ENCODE measurements around the gene GAGE12J.
"Not testable (repeated sequence)": the region's sequence is repeated elsewhere in the genome, so short reads cannot be mapped to it uniquely, and the experiment has no call there.

GAGE12J gene

GRCh38 chrX:49321737-49322136 is at the start of gene GAGE12J:
Gene GAGE12J (plus strand): TSS chrX:49322037. CDS start chrX:49323194, 1,157 bp downstream.
- FAIRE-seq; DNase-seq (ENCODE audit: low spot score): not testable (repeated sequence)

GRCh38 chrX:49272421-49272820 is 49.4 kb upstream of the GAGE12J start:
- DNase-seq (ENCODE audit: low spot score) (no peak), FAIRE-seq (no peak)

- no peak for FAIRE-seq
Observed at GRCh38 chrX:49273181-49273727, 48.6 kb upstream of the GAGE12J start.

GRCh38 chrX:49276207-49276606 is 45.6 kb upstream of the GAGE12J start:
- FAIRE-seq (no peak), DNase-seq (ENCODE audit: low spot score) (no peak)

More at GRCh38 chrX:49273181-49273727, 48.6 kb upstream of the GAGE12J start:
- no peak for DNase-seq (ENCODE audit: low spot score)

- no peak for DNase-seq (ENCODE audit: low spot score)
- no peak for FAIRE-seq
Observed at GRCh38 chrX:49276671-49277534, 44.9 kb upstream of the GAGE12J start.

- FAIRE-seq (no peak), DNase-seq (ENCODE audit: low spot score) (no peak)
Observed at GRCh38 chrX:49277535-49277830, 44.4 kb upstream of the GAGE12J start.

GRCh38 chrX:49278081-49278480 is 43.8 kb upstream of the GAGE12J start:
- FAIRE-seq, result no peak
- no peak for DNase-seq (ENCODE audit: low spot score)

GRCh38 chrX:49282647-49283011 is 39.2 kb upstream of the GAGE12J start:
- FAIRE-seq (no peak), DNase-seq (ENCODE audit: low spot score) (peak; percentile 39)

GRCh38 chrX:49284212-49284611 is 37.6 kb upstream of the GAGE12J start:
- no peak for DNase-seq (ENCODE audit: low spot score)
- no peak for FAIRE-seq

- FAIRE-seq (no peak), DNase-seq (ENCODE audit: low spot score) (no peak)
Observed at GRCh38 chrX:49286136-49286535, 35.7 kb upstream of the GAGE12J start.

GRCh38 chrX:49286581-49286980 is 35.3 kb upstream of the GAGE12J start:
- FAIRE-seq (no peak), DNase-seq (ENCODE audit: low spot score) (no peak)

GRCh38 chrX:49287665-49288064 is 34.2 kb upstream of the GAGE12J start:
- FAIRE-seq, result no peak
- no peak for DNase-seq (ENCODE audit: low spot score)

- FAIRE-seq (no peak), DNase-seq (ENCODE audit: low spot score) (no peak)
Observed at GRCh38 chrX:49290215-49290614, 31.6 kb upstream of the GAGE12J start.

GRCh38 chrX:49291615-49292337 is 30.1 kb upstream of the GAGE12J start:
- DNase-seq (ENCODE audit: low spot score), result peak; percentile 47
- FAIRE-seq, result no peak

- FAIRE-seq, result no peak
- DNase-seq (ENCODE audit: low spot score), result no peak
Observed at GRCh38 chrX:49292400-49293362, 29.2 kb upstream of the GAGE12J start.

GRCh38 chrX:49299293-49299692 is 22.5 kb upstream of the GAGE12J start:
- FAIRE-seq; DNase-seq (ENCODE audit: low spot score): not testable (repeated sequence)

GRCh38 chrX:49300703-49301102 is 21.1 kb upstream of the GAGE12J start:
- DNase-seq (ENCODE audit: low spot score), result no peak
- FAIRE-seq, result no peak

GRCh38 chrX:49303346-49303745 is 18.5 kb upstream of the GAGE12J start, which contains the start of gene GAGE10:
Gene GAGE10 (plus strand): TSS chrX:49303646. CDS start chrX:49304860, 1,214 bp downstream.
- FAIRE-seq, result no peak
- DNase-seq (ENCODE audit: low spot score), result no peak

GRCh38 chrX:49307775-49308174 is 14.1 kb upstream of the GAGE12J start:
- not testable (repeated sequence) for DNase-seq (ENCODE audit: low spot score); FAIRE-seq

- no peak for FAIRE-seq
- no peak for DNase-seq (ENCODE audit: low spot score)
Observed at GRCh38 chrX:49308604-49309269, 13.1 kb upstream of the GAGE12J start.
